ENCODE measurements around the gene MIER1.

Gene MIER1

DNA sequence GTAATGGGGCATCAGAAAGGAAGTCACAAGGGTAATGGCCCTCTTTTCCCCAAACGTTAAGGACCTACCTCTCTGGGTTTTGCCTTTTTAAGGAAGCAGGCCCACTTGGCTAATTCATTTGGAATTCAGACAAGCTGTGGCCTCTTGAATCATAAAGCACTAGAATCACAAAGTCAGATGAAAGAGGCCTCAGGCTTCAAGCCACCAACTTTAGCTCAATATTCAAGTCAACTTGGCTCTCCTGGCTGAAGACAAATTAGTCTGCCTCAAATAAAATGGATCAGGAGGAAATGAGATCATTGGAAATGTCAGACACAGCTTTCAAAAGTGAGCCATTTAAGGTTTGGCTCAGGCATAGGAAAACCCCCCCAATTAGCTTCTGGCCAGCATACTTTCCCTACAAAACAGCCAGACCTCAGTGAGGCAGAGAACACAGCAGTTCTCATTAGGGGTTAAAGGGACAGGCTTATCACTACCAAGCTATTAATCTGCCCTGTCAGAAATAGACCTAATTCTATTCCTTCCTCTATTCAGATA is 94.9 kb downstream of the MIER1 start (continued):
- TF ChIP-seq ZBTB10 (tag by site-specific recombination; IDR thresholded peaks at IDR 0.05) (no peak), ZNF654 (tag by site-specific recombination; IDR thresholded peaks at IDR 0.05; ENCODE audit: low read depth) (no peak), ZNF19 (tag by site-specific recombination; IDR thresholded peaks at IDR 0.05; ENCODE audit: low read depth) (no peak), ZNF626 (tag by site-specific recombination; IDR thresholded peaks at IDR 0.05) (no peak), ZNF629 (tag by site-specific recombination; IDR thresholded peaks at IDR 0.05) (peak; percentile 33; the same call in 1 of the 2 replicates), IKZF3 (tag by site-specific recombination; IDR thresholded peaks at IDR 0.05) (no peak), SP2 (tag by site-specific recombination; IDR thresholded peaks at IDR 0.05) (0 out of 2 replicates have a peak, but pooled peaks have one; percentile 10), ZNF692 (tag by site-specific recombination; IDR thresholded peaks at IDR 0.05) (peak; percentile 53; the same call in 1 of the 2 replicates), RBAK (tag by site-specific recombination; IDR thresholded peaks at IDR 0.05) (no peak), ZNF670 (tag by site-specific recombination; IDR thresholded peaks at IDR 0.05; ENCODE audit: low read depth) (no peak), GFI1B (tag by site-specific recombination; IDR thresholded peaks at IDR 0.05) (no peak), ZNF48 (tag by site-specific recombination; IDR thresholded peaks at IDR 0.05) (no peak), ZBTB26 (tag by site-specific recombination; optimal IDR thresholded peaks at IDR 0.05) (no peak), REST (tag by site-specific recombination; IDR thresholded peaks at IDR 0.05) (no peak), ZNF596 (tag by site-specific recombination; IDR thresholded peaks at IDR 0.05) (no peak), ZNF18 (tag by site-specific recombination; IDR thresholded peaks at IDR 0.05) (no peak), ZNF354C (tag by site-specific recombination; IDR thresholded peaks at IDR 0.05; ENCODE audit: borderline replicate concordance, low read depth) (no peak), ZFP69B (tag by site-specific recombination; IDR thresholded peaks at IDR 0.05) (0 out of 2 replicates have a peak, but pooled peaks have one; percentile 17), ZNF701 (tag by site-specific recombination; IDR thresholded peaks at IDR 0.05) (no peak), PBX3 (CRISPR knock-in tag; IDR thresholded peaks at IDR 0.05) (no peak), ZNF610 (tag by site-specific recombination; IDR thresholded peaks at IDR 0.05; ENCODE audit: borderline replicate concordance) (no peak), ZNF791 (tag by site-specific recombination; IDR thresholded peaks at IDR 0.05) (no peak)
- TF ChIP-seq, protein P1, sequence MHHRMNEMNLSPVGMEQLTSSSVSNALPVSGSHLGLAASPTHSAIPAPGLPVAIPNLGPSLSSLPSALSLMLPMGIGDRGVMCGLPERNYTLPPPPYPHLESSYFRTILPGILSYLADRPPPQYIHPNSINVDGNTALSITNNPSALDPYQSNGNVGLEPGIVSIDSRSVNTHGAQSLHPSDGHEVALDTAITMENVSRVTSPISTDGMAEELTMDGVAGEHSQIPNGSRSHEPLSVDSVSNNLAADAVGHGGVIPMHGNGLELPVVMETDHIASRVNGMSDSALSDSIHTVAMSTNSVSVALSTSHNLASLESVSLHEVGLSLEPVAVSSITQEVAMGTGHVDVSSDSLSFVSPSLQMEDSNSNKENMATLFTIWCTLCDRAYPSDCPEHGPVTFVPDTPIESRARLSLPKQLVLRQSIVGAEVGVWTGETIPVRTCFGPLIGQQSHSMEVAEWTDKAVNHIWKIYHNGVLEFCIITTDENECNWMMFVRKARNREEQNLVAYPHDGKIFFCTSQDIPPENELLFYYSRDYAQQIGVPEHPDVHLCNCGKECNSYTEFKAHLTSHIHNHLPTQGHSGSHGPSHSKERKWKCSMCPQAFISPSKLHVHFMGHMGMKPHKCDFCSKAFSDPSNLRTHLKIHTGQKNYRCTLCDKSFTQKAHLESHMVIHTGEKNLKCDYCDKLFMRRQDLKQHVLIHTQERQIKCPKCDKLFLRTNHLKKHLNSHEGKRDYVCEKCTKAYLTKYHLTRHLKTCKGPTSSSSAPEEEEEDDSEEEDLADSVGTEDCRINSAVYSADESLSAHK (tag by site-specific recombination; IDR thresholded peaks at IDR 0.05): no peak
- TF ChIP-seq, protein P2, sequence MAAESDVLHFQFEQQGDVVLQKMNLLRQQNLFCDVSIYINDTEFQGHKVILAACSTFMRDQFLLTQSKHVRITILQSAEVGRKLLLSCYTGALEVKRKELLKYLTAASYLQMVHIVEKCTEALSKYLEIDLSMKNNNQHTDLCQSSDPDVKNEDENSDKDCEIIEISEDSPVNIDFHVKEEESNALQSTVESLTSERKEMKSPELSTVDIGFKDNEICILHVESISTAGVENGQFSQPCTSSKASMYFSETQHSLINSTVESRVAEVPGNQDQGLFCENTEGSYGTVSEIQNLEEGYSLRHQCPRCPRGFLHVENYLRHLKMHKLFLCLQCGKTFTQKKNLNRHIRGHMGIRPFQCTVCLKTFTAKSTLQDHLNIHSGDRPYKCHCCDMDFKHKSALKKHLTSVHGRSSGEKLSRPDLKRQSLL (tag by site-specific recombination; IDR thresholded peaks at IDR 0.05): no peak

Data from HEK293 (cell line).